Hematopoietic multipotent progenitor cell treated with erythropoietin and hydrocortisone succinate and interleukin-3 and kit ligand, for 6 days (in vitro differentiated cells): ENCODE data around the gene CDC42BPA.
"Not testable (repeated sequence)": the region's sequence is repeated elsewhere in the genome, so short reads cannot be mapped to it uniquely, and the experiment has no call there.

Source experiments
- DNase-seq: peaks from one replicate; pipeline ENCODE4 v3.0.0-alpha.2; 2015

CDC42BPA gene

DNA sequence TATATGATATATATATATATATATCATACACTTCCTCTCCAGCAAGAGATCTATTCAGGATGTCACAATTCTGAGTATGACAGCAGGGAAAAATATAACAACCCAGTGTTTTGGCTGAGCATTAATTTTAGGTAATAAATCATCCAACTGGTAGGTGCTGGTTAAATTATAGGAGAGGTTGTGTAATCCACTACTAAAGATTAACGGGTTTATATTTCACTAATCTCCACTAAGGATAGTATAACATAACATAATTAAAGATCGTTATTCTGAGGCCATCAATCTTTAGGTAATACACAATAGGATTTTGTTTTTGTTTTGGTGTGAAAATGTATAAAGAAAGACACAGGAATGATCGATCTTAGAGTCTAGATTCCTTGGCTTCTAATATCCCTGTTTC, 276.0 kb downstream of the CDC42BPA start:
- no peak for DNase-seq

DNA sequence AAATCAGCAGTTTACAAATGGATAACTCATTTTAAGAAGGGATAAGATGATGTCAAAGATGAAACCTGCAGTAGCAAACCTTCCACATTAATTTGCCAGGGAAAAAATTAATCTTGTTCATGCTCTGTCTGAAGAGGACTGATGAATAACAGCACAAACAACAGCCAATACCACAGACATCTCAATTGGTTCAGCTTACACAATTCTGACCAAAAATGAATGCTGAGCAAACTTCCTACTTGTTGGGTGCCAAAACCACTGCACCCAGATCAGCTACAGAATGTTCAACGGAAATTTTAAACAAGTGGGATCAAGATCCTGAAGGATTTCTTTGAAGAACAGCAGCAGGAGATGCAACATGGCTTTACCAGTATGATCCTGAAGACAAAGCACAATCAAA, 279.9 kb downstream of the CDC42BPA start:
- no peak for DNase-seq

DNA sequence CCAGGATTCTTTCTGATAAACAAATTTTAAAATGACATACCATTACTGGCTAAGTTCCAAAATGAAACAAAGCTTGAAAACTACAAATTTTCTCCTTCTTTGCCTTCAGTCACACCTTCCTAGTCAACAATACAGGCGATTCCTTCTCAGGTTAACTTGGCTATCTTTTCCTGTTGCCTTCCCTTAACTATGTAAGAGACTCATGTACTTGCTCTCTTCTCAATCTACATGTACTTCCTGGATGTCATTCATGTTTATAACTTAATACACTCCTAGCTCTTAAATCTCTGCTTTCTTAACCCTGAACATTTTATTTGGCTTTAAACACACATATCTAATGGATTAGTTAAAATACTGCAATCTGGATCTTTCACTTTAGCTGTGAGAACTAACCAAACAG, 281.2 kb downstream of the CDC42BPA start:
- DNase-seq: no peak

DNA sequence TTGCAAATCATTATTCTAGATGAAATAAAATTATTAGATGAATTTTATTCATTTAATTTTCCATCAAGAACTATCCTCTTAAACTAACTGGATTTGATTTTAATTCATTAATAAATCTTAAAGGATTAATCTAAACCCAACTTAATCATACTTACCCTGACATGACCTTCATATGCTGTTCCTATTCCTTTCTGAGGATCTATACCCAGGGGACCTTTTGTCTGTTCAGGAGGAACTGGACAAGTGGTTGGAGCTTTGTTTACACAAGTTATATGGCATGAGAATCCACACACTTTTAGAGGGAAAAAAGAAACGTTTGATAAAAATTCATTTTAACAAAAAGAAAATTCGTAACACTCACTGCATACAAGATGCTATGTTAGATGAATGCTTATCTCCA, 283.0 kb downstream of the CDC42BPA start:
- no peak for DNase-seq

DNA sequence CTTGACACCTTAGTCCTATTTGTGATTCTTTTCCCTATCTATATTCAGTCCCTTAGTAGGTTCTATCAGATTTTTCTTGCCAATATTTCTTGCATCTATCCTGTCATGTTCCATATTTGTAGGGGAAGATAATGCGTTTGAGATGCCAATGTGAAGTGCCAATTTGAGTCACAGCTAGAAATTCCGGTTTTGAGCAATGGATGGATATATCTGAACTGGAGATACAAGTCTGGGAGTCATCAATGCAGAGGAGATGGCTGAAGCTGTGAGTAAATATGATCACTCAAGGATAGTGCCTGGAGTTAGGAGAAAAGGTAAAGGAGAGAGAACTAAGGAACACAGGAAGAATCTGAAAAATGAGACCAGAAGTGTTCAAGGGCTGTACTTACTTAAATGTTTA, 284.4 kb downstream of the CDC42BPA start:
- DNase-seq: no peak

DNA sequence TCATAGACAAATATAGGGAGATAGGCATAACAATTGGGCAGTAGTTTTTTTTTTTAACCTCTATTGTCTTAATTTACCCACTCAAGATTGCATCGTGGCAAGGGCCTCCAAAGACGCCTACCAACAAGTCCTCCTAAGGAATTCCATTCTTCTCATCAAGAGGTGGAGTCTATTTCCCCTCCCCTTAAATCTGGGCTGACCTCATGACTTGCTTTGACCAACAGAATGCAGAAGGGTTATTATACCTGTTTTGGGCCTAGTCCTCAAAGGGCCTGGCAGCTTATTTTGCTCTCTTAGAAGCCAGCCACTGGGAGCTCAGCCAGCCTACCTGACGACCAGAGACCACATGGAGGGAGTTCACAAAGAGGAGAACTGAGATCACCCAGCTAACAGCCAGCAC, 285.9 kb downstream of the CDC42BPA start:
- no peak for DNase-seq

DNA sequence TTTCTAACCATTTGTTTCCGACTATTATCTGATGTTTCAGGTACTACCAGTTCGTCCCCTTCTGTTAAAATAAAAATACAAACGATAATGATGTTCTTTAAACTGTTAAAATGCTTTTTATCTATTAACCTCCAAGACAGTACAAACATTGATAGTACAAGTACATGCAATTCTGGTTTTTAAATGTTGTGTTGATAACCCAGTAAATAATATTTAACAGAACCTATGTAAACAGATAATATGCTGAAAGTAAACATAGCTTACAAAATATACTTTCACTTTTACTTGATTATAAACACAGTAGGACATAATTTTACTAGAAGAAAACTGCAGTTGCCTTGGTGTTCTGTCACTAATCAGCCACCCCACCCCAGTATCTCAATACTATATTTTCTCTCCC, 301.3 kb downstream of the CDC42BPA start:
- no peak for DNase-seq

DNA sequence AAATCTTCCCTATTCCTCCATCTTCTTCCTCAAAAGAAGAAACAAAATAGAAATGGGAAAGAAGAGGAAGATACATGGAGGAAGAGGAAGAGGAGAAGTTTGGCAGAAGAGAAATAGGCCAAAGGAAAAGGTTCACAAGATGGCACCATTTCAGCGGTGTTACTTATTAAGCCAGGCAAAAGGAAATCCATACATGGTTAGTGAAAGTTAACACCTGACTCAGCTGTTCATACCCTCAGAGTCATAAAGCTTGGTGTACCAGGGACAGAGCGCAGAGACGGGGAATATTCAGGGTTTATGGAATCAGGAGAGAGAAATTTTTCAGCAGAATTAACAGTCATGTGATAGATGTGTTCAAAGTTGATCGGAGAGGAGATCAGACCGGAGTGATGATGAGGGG, 307.6 kb downstream of the CDC42BPA start:
- DNase-seq: no peak

DNA sequence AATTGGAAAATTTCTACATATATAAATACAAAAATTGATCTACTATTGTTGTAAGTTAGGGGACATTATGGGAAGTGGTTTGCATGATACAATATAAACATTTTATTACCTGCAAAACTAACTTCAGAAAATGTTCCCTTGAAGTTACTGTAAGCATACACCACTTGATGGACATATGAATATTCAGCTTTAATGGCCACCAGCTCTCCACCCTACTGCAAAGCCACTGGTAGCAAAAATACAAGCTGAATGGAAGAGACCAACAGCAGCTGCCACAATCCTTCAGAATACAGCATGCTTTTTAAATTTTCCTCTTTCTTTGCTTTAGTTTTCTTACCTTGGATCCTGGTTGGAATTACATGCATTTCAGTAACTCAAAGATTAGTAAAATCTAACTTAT, 308.4 kb downstream of the CDC42BPA start:
- no peak for DNase-seq

DNA sequence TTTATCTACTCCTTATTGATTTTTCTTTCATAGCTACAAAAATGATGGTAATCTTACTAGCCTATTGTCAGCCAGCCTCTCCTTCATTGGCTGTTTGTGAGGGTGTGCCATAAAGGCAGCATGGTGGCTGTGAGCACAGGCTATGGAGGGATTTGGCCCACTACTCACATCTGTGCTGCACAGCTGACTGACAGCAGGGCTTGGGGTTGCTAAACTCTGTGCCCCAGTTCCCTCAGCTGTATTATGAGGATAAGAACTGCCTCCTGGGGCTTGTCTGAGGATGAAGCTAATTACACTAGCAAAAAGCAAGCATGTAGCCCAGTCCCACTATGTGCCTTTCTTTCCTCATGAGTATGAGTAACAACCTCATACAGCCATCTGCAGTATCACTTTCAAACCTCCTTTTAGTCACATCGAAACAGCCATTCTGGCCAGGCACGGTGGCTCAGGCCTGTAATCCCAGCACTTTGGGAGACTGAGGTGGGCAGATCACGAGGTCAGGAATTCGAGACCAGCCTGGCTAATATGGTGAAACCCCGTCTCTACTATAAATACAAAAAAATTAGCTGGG, 312.0 kb downstream of the CDC42BPA start:
- DNase-seq: no peak

DNA sequence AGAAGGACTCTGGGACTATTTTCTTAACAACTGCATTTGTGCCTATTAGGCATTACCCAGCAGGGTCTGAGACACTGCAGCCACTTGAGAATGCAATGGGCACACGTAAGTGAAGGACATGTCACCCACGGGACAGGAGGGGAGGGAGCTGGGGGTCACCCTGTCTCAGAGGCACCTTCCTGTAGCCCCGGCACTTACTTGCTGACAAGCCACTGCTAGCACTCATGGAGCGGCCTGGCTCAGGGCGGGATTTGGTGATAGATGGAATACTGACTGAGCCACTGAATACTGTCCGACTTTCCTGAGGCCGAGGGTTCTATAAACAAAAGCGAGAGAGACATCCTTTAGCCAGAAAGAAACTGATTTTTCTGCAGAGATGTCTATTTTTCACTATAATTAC, 313.5 kb downstream of the CDC42BPA start:
- no peak for DNase-seq

DNA sequence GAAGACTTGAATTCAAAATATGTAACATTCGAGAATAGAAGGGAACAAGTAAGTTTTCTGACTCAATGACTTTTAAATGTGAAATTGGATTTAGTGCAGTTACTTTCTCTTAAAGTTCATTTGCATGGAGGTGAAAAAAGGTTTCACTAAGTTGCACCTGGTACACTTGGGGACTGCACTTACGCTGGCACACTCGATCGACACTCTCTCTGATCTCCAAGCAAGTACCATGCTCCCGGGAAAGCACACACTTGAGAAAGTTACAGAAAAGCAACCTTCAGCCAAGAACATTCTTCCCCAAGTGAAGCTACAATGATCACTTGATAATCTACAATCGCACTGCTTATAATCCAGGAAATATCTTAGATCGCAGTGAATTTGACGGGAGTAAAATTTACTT, 315.1 kb downstream of the CDC42BPA start:
- no peak for DNase-seq

DNA sequence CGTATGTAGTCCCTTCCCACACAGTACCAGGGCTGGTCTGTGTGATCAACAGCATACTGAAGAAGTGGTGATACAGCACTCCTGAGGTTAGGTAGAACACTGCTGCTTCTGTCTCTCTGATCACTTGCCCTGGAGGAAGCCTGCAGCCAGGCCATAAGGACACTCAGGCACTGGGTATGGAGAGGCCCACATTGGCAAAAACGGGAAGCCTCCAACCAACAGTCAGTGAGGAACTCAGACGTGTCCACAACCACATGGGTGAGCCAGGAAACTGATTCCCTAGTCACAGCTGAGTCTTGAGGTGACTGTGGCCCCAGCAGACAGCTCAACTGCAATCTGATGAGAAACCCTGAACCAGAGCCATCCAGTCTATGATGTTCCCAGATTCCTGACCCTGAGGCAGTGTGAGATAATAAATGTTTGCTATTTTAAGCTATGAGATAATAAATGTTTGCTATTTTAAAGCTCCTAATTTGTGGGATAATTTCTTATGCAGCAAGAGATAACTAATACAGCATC, 315.7 kb downstream of the CDC42BPA start:
- DNase-seq: no peak

DNA sequence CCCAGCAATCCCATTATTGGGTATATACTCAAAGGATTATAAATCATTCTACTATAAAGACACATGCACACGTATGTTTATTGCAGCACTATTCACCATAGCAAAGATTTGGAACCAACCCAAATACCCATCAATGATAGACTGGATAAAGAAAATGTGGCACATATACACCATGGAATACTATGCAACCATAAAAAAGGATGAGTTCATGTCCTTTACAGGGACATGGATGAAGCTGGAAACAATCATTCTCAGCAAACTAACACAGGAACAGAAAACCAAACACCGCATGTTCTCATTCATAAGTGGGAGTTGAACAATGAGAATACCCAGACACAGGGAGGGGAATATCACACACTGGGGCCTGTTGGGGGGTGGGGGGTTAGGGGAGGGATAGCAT, 318.7 kb downstream of the CDC42BPA start:
- DNase-seq: not testable (repeated sequence)

DNA sequence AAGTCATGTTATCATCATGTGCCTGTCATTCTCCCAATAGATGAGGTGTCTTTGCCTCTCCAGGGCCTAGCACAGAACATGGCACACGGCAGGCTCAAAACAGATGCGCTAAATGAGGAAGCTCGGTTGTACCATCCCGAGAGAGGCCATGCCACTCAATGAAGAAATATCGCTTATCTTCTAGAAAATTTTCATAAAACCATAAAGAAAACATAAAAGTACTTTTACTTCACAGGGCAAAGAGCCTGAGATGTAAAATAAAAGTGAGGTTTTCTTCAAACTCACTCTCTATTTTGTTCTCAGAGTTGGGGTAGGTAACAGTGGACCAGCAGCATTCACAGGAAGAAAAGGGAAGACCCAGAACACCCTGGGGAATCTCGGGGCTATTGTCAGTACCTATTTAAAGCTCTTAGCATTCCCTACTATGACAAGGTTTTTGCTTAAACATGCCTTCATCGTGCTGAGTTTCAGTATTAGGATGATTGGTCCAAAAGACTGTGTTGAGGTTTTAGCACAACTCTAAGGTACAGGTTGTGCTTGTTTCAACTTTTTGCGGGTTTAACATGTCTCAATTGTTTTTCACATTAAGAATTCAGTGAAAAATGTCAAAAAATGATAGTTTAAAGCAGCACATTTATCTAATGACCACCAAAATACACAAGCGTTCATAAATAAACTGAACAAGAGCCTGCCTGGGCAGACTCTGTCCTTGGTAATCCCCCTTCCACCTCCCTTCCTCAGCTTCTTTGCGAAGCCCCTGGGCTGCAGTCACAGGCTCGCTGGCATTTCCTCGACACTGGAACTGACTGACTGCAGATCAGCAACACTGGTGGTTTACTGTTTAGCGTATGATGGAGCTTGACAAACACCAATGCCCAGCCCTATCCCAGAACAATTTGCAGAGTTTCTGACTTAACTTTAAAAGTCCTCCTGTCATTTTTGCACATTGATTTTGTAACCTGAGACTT, 322.6 kb downstream of the CDC42BPA start:
- DNase-seq: no peak

DNA sequence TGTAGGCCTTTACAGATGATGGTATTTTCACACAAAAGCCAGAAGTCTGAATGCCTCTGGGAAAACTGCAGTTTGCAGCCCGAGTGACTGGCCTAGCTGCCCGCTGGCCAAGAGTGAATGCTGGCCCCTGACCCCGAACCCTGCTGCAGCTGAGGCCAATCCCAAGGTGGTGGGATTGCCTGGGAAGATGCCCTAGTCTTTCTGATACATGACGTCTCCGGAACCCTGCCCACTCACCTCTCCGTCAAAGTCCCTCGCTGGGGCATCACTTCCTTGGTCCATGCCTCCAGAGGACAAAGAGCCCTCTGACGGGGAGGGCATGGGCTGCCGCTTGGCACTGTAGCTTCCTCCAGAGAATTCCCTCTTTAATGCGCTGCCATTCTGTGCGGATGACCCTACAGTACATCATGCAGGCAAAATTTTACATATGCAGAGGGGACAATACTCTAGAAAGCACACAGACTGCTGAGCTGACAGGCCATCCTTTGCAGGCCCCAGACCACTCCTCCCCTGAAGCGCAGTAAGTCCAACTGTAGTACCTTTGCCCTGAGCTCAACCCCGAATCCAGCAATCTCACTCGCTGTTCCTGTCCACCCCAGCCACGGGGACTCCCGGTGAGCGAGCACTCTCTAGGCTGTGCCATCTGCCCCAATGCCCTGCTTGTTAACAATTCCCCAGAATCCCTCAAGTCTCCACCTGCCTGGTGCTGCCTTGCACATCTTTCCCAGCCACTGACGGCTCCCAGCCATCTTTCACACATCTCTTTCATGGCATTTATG, 323.5 kb downstream of the CDC42BPA start:
- no peak for DNase-seq

DNA sequence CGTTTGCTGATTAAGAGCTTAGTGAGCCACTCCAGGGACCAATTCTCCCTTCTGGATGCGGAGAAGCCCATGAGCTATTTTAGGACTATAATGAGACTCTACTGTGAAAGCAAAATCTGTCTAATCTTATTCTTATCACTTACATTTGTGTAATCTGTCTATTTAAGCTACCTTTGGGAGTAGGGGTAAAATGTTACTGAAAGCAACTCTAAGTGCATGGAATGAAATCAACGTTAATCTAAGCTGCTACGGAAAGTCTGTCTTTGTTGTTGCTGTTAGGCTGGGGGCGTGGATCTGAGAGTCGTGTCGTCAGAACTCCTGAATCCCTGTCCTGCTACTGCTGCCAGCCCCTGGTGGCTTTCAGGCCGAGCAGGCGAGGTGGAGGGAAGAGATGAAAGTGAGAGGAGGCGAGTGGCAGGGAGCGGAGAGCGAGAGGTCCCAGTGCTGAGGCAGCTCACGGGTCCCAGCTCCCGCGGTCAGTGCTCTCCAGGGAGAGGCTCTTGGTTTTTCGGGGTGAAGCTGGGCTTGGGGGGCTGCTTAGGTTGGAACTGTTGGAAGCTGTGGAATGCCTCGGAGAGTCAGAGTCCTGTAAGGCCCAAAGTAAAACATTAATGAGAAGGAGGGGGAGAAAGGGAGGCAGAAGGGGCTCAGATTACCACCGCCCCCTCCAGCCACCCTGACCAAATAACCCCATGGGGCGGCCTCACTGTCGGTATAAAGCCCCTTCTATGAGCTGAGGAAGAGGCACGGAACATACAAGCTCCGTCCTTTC, 324.3 kb downstream of the CDC42BPA start:
- DNase-seq: no peak

DNA sequence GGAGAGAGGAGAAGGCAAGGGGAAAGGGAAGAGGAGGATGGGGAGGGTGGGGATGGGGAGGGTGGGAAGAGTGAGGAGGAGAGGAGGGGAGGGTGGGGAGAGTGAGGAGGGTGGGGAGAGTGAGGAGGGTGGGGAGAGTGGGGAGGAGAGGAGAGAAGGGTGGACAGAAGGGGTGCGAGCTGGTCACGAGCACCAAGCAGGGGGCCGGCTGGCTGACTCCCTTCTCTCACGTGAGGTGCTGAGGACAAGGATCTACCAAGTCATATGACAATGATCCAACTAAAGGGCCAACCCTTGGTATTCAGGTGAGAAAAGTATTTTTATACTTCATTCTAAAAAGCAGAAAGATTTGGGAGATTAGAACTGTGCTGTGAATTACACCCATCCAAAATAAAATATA, 326.4 kb downstream of the CDC42BPA start:
- no peak for DNase-seq

DNA sequence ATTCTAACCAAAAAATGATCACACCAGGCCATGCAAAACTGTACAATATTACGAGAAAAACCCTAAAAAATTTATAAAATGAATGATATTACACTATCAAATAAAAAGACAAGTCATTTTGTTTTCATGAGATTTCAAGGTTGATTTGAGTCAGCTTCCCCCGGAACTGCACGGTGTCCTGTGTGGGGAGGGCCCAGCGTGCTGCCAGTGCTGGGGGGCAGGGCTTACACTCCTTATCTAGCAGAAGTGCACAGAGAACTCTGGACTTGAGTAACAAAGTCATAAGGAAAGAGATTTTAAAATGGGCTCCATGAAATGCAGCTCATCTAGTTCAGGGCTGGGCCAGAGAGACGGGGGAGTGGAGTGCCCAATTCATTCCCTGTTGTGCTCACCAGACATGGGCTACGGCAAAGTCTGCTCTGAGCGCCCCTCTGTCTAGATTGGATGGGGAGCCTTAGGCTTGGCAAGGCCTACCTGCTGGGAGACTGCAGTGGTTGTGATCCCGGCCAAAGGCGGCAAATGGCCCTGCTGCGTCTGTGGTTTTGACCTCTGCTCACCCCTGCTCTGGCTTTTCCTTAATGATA, 328.1 kb downstream of the CDC42BPA start:
- DNase-seq: peak; percentile 92

DNA sequence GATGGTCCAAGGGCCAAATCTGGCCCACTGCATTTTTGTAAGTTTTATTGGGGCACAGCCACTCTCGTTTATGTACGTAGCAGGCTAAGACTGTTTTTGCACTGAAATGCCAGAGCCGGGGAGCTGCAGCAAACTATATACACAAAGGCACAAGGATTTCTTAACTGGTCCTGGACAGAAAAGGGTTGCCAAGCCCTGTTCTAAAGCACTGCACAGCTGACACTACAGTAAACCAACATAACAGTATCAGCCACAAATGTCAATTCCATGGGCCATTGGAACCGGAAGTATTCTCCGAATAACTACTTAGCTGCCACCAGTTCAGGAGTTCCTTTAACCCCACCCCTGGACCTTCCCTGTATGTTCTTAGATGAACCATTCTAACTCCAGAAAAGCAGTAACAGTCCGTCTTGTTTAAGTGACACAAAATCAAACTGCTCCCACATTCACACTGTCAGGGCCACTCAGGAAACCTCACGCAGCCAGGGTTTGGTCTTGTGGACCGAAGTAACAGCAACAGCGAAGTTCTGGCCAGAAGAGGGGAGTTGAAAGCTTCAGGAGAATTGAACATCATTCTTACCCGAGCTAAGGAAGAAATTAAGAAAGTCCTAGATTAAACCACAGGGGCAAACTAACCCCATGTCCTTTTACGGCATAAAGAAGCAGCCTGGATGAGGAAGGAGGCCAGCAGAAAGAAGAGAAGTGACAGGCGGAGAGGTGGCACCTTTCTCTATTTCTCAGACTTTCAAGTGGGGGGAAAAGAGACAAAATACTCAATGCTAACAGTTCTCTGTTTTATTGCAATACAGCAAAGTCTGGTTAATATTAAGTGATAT, 329.0 kb downstream of the CDC42BPA start:
- peak; percentile 39 for DNase-seq

DNA sequence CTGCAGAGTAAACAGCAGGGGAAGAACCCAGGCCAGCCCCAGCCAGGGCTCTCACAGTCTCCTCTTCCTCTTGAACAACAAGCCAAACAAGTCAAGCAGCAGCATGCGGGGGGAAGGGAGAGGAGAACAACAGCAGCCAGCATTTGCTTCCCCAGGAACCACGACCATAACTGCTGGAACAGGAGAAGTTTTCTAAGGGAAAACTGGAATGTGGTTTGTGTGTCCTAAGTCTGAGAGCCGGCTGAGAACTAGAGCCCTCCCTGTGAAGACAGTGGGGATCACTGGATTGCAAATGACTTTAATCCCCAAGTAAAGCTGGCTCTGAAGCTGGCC, 330.0 kb downstream of the CDC42BPA start:
- DNase-seq: no peak
